Keratinocyte (primary cell): ENCODE data around the gene FJX1. TPM values are rescaled to one million over a fixed set of nuclear protein-coding genes. Genes with fewer than 3 reads are reported as not detected.

Experiments
- polyA plus RNA-seq, 5 experiments: library from polyadenylated mRNA; depleted of rRNA in 3 of 5; stranded (reverse) in 3 of 5; stranded (forward) in 1 of 5; unstranded in 1 of 5; fragments of >200 nt; gene quantifications; 1 replicate in 1 of 5; 2 replicates in 3 of 5; 3 replicates in 1 of 5; pipeline versions ENCODE4 v1.2.1 to v1.2.3, GENCODE V29; 2011 to 2012; ENCODE audit warnings: missing spikeins in 2 of 5, low read depth in 1 of 5, low replicate concordance in 1 of 5

The FJX1 gene
- polyA plus RNA-seq, 1 donor (not counting 4 experiments of a cell fraction or from before 2014, with no cell fraction given): 19.7 TPM

Other genes starting within 250 kb of the FJX1 start
- gene SLC1A2, start 198.9 kb upstream of the FJX1 start, polyA plus RNA-seq: under 0.01 to 0.04 TPM in 2 of 3 replicates, not detected in the other
- 4.1 to 10.0 TPM (median 4.4 TPM) in 3 replicates for gene PAMR1, start 92.8 kb upstream of the FJX1 start, polyA plus RNA-seq
- gene TRIM44, start 44.3 kb downstream of the FJX1 start, polyA plus RNA-seq: 40.4 to 49.6 TPM (median 48.3 TPM) in 3 replicates